ENCODE results near the gene ABCA2.

DNA sequence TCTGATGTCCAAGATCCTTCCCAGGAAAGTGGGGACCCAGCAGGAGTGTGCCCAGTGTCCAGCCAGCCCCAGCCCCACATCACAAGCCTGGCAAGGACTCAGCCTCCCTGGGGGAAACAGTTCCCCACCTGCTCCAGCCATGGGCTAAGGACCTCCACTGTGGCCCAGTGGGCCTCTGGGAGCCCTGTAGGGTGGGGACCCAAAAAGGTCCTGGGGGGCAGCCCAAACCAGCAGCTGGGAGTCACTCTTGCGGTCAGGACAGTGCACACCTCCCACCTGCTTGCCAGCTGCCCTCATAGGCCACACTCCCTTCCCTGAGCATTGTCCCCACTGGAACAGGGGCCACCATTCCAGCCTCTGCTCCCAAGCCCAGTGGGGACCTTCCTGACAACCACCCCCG is 1.7 kb downstream of the ABCA2 start:
- TF ChIP-seq NRF1 (IDR thresholded peaks at IDR 0.05; ENCODE audit: low read depth, low read length) (no peak), EP300 (IDR thresholded peaks at IDR 0.05; ENCODE audit: borderline replicate concordance in 1 of 2, low read depth in 1 of 2, low read length in 1 of 2) (no peak), MXI1 (IDR thresholded peaks at IDR 0.05; ENCODE audit: low read depth, low read length) (no peak), RFX5 (IDR thresholded peaks at IDR 0.05; ENCODE audit: low read length) (no peak)

Data from SK-N-SH (cell line).